K562 (cell line): ENCODE measurements around the gene CNOT1. TPM values are rescaled to one million over a fixed set of nuclear protein-coding genes. Genes with fewer than 3 reads are reported as not detected.
"Not testable (repeated sequence)": the region's sequence is repeated elsewhere in the genome, so short reads cannot be mapped to it uniquely, and the experiment has no call there.

Source experiments
- ATAC-seq: fragments of 200-7000 bp; cut with Tn5 transposase; 3 replicates; pipeline ENCODE4 v1.9.1; 2020; ENCODE audit warnings: moderate library complexity
- BruUV-seq: library from RNA; stranded (reverse); fragments of 400-500 nt; replicated peaks from 2 replicates; lab custom pipeline; 2021; lab: Mats Ljungman, UMichigan
- CTCF ChIA-PET: fragments of 300-600 bp; formaldehyde crosslinking; extraction: SDS; loops from one replicate; lab custom pipeline; 2021; ENCODE audit warnings: low intra/inter-chr PET ratio; lab: Yijun Ruan, JAX
- POLR2A ChIA-PET: fragments of 300-600, 350-650 bp; sonication (Branson Sonifier 250); formaldehyde crosslinking; extraction: SDS; loops from one replicate; lab custom pipeline; 2021; ENCODE audit warnings: antibody characterized with exemption, inconsistent platforms; lab: Yijun Ruan, JAX
- DNase-seq, 4 experiments: peaks; one replicate each; pipeline versions ENCODE4 v3.0.0 to v3.0.0-alpha.2; 2011 to 2018; ENCODE audit warnings: low spot score in 3 of 4, mixed read lengths in 3 of 4; ENCODE audit errors: extremely low read depth in 1 of 4
- FAIRE-seq: peaks from 2 replicates; lab custom pipeline; 2011; peaks lifted over from hg19 to GRCh38; lab: Jason Lieb, UNC
- H2AFZ ChIP-seq: 2 replicates; pipeline ENCODE4 v1.6.0; 2011; ENCODE audit warnings: low read depth, low read length, control low read depth, inconsistent platforms
- H3K27ac ChIP-seq: fragments of 200-600 bp; 3 replicates; pipeline ENCODE4 v1.8.0; 2011; ENCODE audit warnings: low read depth, mild to moderate bottlenecking, control low read depth, inconsistent platforms, low read length, moderate library complexity, mixed read lengths; ENCODE audit errors: extremely low read depth
- H3K27me3 ChIP-seq, 2 experiments: fragments of 300-600 bp in 1 of 2; 2 replicates in 1 of 2; 3 replicates in 1 of 2; pipeline versions ENCODE4 v1.6.0 to v1.8.0; 2011; ENCODE audit warnings: inconsistent platforms in 2 of 2, low read length in 2 of 2, mild to moderate bottlenecking in 1 of 2, mixed read lengths in 1 of 2, moderate library complexity in 1 of 2; ENCODE audit not compliant: control insufficient read depth in 2 of 2, insufficient read depth in 2 of 2
- H3K36me3 ChIP-seq: fragments of 300-600 bp; 3 replicates; pipeline ENCODE4 v1.8.0; 2011; ENCODE audit warnings: mild to moderate bottlenecking, low read length, inconsistent platforms; ENCODE audit not compliant: control insufficient read depth, insufficient read depth
- H3K4me1 ChIP-seq, 2 experiments: fragments of 200-600 bp in 1 of 2; replicated peaks in 1 of 2; 2 replicates in 1 of 2; 3 replicates in 1 of 2; pipeline versions ENCODE4 v1.5.1 to v1.8.0; 2011; ENCODE audit warnings: inconsistent platforms in 2 of 2, low read length in 2 of 2, mild to moderate bottlenecking in 1 of 2, mixed read lengths in 1 of 2, moderate library complexity in 1 of 2; ENCODE audit not compliant: control insufficient read depth in 2 of 2, insufficient read depth in 2 of 2
- H3K4me2 ChIP-seq: 2 replicates; pipeline ENCODE4 v1.6.1; 2011; ENCODE audit warnings: low read length, control low read depth, inconsistent platforms, mixed read lengths; ENCODE audit not compliant: insufficient read depth
- H3K4me3 ChIP-seq: fragments of 200-600 bp; sonication (generic), shearing (Covaris generic); 2 replicates; pipeline ENCODE4 v1.5.1; 2016; ENCODE audit warnings: control low read depth, inconsistent platforms
- H3K79me2 ChIP-seq: fragments of 200-600 bp; 3 replicates; pipeline ENCODE4 v1.8.0; 2011; ENCODE audit warnings: low read length, inconsistent platforms; ENCODE audit not compliant: control insufficient read depth, insufficient read depth
- H3K9ac ChIP-seq, 2 experiments: 2 replicates each; pipeline versions ENCODE4 v1.6.0 to v1.6.1; 2011; ENCODE audit warnings: low read depth in 2 of 2, low read length in 2 of 2, control low read depth in 1 of 2, inconsistent platforms in 1 of 2, mild to moderate bottlenecking in 1 of 2, mixed read lengths in 1 of 2; ENCODE audit not compliant: insufficient read depth in 1 of 2
- H3K9me1 ChIP-seq: one replicate; pipeline ENCODE4 v1.6.0; 2011; ENCODE audit warnings: inconsistent platforms, mild to moderate bottlenecking, low read length, moderate library complexity; ENCODE audit not compliant: control insufficient read depth, insufficient read depth
- H3K9me3 ChIP-seq: replicated peaks from 2 replicates; pipeline ENCODE4 v1.5.1; 2011; ENCODE audit warnings: low read depth, low read length, inconsistent platforms; ENCODE audit not compliant: control insufficient read depth, insufficient read depth
- H4K20me1 ChIP-seq: replicated peaks from 2 replicates; pipeline ENCODE4 v1.6.1; 2011; ENCODE audit warnings: low read length, inconsistent platforms, mixed read lengths; ENCODE audit not compliant: control insufficient read depth, insufficient read depth
- HMGXB4 ChIP-seq: sonication (generic); formaldehyde crosslinking; IDR thresholded peaks from 2 replicates; pipeline ENCODE4 v1.8.1; 2023; ENCODE audit warnings: mild to moderate bottlenecking, missing genetic modification reagents
- RBFOX2 ChIP-seq: fragments of 200-400 bp; formaldehyde crosslinking; IDR thresholded peaks from 2 replicates; pipeline ENCODE4 v1.6.1; 2017; ENCODE audit warnings: low read depth, mild to moderate bottlenecking, low read length, moderate library complexity
- SREBF2 ChIP-seq: sonication (generic); formaldehyde crosslinking; IDR thresholded peaks from 2 replicates; pipeline ENCODE4 v1.4.0; 2020; ENCODE audit warnings: mild to moderate bottlenecking, missing genetic modification reagents
- TFAM ChIP-seq: fragments of 250-450 bp; sonication (Bioruptor Pico); conservative IDR thresholded peaks from 2 replicates; pipeline ENCODE4 v1.5.0; 2021; ENCODE audit warnings: mild to moderate bottlenecking, moderate library complexity
- WGBS: fragments of 100-300 bp; shearing (Covaris generic); methylation state at CpG from one replicate; pipeline ENCODE4 v1.1.6; 2016; ENCODE audit warnings: low coverage, mixed read lengths; ENCODE audit not compliant: insufficient coverage; ENCODE audit errors: missing lambda C conversion rate; 5-methylcytosine and 5-hydroxymethylcytosine counted together
- in situ Hi-C: fragments of 300-500 bp; cut with MboI; formaldehyde crosslinking; loops from 4 replicates; pipeline ENCODE4 v1.15.0; 2018; ENCODE audit warnings: inconsistent platforms, mixed read lengths
- intact Hi-C: fragments of 100-400 bp; cut with micrococcal nuclease; formaldehyde crosslinking; loops from 2 replicates; pipeline ENCODE4 v1.14.2; 2022
- polyA plus RNA-seq, 8 experiments: library from polyadenylated mRNA; depleted of rRNA in 4 of 8; stranded (reverse) in 5 of 8; unstranded in 3 of 8; fragments of >200 nt; fragmentation: Nextera tagmentation in 2 of 8; fragmentation: Illumina TruSeq in 1 of 8; extraction: Ambion mirVana in 2 of 8; extraction: Trizol in 1 of 8; gene quantifications; 2 replicates each; pipeline versions ENCODE4 v1.2.1 to v1.2.3, GENCODE V29; 2011 to 2014; ENCODE audit warnings: inconsistent platforms in 1 of 8, missing spikeins in 1 of 8
- total RNA-seq, 7 experiments: library from RNA; depleted of rRNA in 6 of 7; stranded (reverse); fragments of >200 nt in 6 of 7; fragmentation: Illumina TruSeq in 2 of 7; extraction: Trizol in 2 of 7; gene quantifications; 2 replicates each; pipeline versions ENCODE4 v1.2.1 to v1.2.3, GENCODE V29; 2011 to 2021; ENCODE audit warnings: low replicate concordance in 1 of 7

The CNOT1 gene
- total and polyA plus RNA-seq, 9 of the 15 experiments (the other 6 are each of a cell fraction or from before 2014, with no cell fraction given) = 110 to 270 (median 220) TPM

- BruUV-seq = no TSS peak
- H3K27ac ChIP-seq = no peak overlapping the region
- H3K9me3 ChIP-seq = no peaks in the 10 kb centered on the region
- DNase-seq (no peak), FAIRE-seq (no peak), ATAC-seq (no peak)
- peaks cover 42% of the 10 kb centered on the region; the same call in 2 of the 3 replicates for H3K36me3 ChIP-seq
- no peak overlapping the region for H3K4me3 ChIP-seq
- TF ChIP-seq HMGXB4 (CRISPR knock-in tag) (no peak), TFAM (CRISPR knock-in tag) (no peak), RBFOX2 (no peak), SREBF2 (CRISPR knock-in tag) (no peak)
- 40% methylated on average over 2 of the region's 6 CpGs for WGBS
- intact Hi-C loops (no loop called here), in situ Hi-C loops (no loop called here)
- H3K4me2 ChIP-seq = no peak overlapping the region
- no peaks in the 10 kb centered on the region; a peak in 1 of 5 replicates for H3K4me1 ChIP-seq
- CTCF ChIA-PET = no interaction called here
- H3K9me1 ChIP-seq = no peaks in the 10 kb centered on the region
- POLR2A ChIA-PET = no interaction called here
- H3K9ac ChIP-seq = no peak overlapping the region
- H3K79me2 ChIP-seq = peaks cover 94% of the 10 kb centered on the region
- H4K20me1 ChIP-seq = 0 out of 2 replicates have a peak, but pooled peaks cover 3% of the 10 kb centered on the region
- no peaks in the 10 kb centered on the region for H3K27me3 ChIP-seq
- H2AFZ ChIP-seq = no peak overlapping the region
These were observed 15.4 kb downstream of the CNOT1 start for GRCh38 chr16:58614212-58614611.

DNA sequence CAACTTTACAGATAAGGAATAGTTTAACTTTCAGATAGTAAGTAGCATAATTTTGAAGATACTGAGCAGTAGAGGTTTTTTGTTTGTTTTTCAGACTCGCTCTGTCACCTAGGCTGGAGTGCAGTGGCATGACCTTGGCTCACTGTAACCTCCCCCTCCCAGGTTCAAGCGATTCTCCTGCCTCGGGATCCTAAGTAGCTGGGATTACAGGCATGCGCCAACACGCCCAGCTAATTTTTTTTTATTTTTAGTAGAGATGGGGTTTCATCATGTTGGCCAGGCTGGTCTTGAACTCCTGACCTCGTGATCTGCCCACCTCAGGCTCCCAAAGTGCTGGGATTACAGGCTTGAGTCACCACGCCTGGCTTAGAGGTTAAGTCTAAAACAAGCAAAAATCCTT lies 16.7 kb downstream of the CNOT1 start:
- ATAC-seq, H3K27me3 ChIP-seq, intact Hi-C loops, DNase-seq, POLR2A ChIA-PET, H2AFZ ChIP-seq, H3K27ac ChIP-seq, CTCF ChIA-PET, BruUV-seq, H3K9me3 ChIP-seq, H3K4me1 ChIP-seq, H4K20me1 ChIP-seq, H3K4me3 ChIP-seq, in situ Hi-C loops, H3K9me1 ChIP-seq, FAIRE-seq, H3K4me2 ChIP-seq: not testable (repeated sequence)
- peaks cover 38% of the 10 kb centered on the region; the same call in 2 of the 3 replicates for H3K36me3 ChIP-seq
- WGBS = 93% methylated on average over 6 of the region's 7 CpGs
- H3K79me2 ChIP-seq = peaks cover 94% of the 10 kb centered on the region
- peak overlapping the region in 1 of 2 experiments; percentile 26; a peak in 1 of 4 replicates for H3K9ac ChIP-seq
